Aorta (tissue), 5 donors: ENCODE measurements around the gene RPS15. TPM values are rescaled to one million over a fixed set of nuclear protein-coding genes. Genes with fewer than 3 reads are reported as not detected.

ENCODE experiments used
- ATAC-seq: fragments of 200-7000 bp; cut with Tn5 transposase; one replicate; pipeline ENCODE4 v1.9.1; 2022; ENCODE audit warnings: moderate library complexity; ENCODE audit not compliant: low FRiP score
- DNase-seq, 2 donors: peaks; one replicate each; pipeline ENCODE4 v3.0.0-alpha.2; 2020
- H3K27ac ChIP-seq, 2 donors: one replicate each; pipeline ENCODE4 v1.5.1; 2013; ENCODE audit warnings: low read length in 2 of 2, mild to moderate bottlenecking in 2 of 2, moderate library complexity in 2 of 2, control low read depth in 1 of 2, inconsistent platforms in 1 of 2, low read depth in 1 of 2
- H3K27me3 ChIP-seq, 2 donors: one replicate each; pipeline ENCODE4 v1.6.1; 2013; ENCODE audit warnings: control low read depth in 1 of 2, low read length in 1 of 2, mild to moderate bottlenecking in 1 of 2, moderate library complexity in 1 of 2; ENCODE audit not compliant: insufficient read depth in 2 of 2, control insufficient read depth in 1 of 2
- H3K36me3 ChIP-seq, 2 donors: one replicate each; pipeline ENCODE4 v1.6.1; 2013; ENCODE audit warnings: control low read depth in 1 of 2, low read length in 1 of 2, mild to moderate bottlenecking in 1 of 2; ENCODE audit not compliant: insufficient read depth in 2 of 2, control insufficient read depth in 1 of 2
- H3K4me1 ChIP-seq, 2 donors: one replicate each; pipeline ENCODE4 v1.6.1; 2013; ENCODE audit warnings: low read length in 2 of 2, control low read depth in 1 of 2, mild to moderate bottlenecking in 1 of 2, moderate library complexity in 1 of 2; ENCODE audit not compliant: insufficient read depth in 2 of 2, control insufficient read depth in 1 of 2
- H3K4me3 ChIP-seq, 2 donors: one replicate each; pipeline ENCODE4 v1.5.1; 2013; ENCODE audit warnings: low read length in 2 of 2, control low read depth in 1 of 2, mild to moderate bottlenecking in 1 of 2
- H3K9me3 ChIP-seq: one replicate; pipeline ENCODE4 v1.6.1; 2013; ENCODE audit warnings: mild to moderate bottlenecking, low read length; ENCODE audit not compliant: control insufficient read depth
- WGBS, 2 donors: extraction: QIAGEN DNeasy Blood & Tissue Kit; methylation state at CpG; one replicate each; pipeline ENCODE4 v1.1.7; 2013; 5-methylcytosine and 5-hydroxymethylcytosine counted together
- intact Hi-C, 2 donors: fragments of 100-400 bp; cut with DNase I; formaldehyde crosslinking; loops; one replicate each; pipeline versions ENCODE4 v1.14.2 to v1.15.0; 2022
- polyA plus RNA-seq, 2 donors: library from polyadenylated mRNA; stranded (reverse); fragments of 200-250 nt; gene quantifications; one replicate each; pipeline ENCODE4 v1.2.3, GENCODE V29; 2013
- total RNA-seq, 2 donors: library from RNA; stranded (reverse); fragmentation: NEBNext Ultra II Directional; extraction: Animal tissue kit (Norgen Biotek cat#: 25700); gene quantifications; one replicate each; pipeline ENCODE4 v1.2.1, GENCODE V29; 2021
- donor health status: healthy with polysubstance abuse.
- donor health status: Bipolar disorder and iron deficiency.
- donor health status: DM: no; HTN: no; CAD: no.
- donor health status: DM: no; HTN: no; CAD: no.
- donor health status: DM: yes; HTN: yes; CAD: no.

RPS15 gene
- total and polyA plus RNA-seq, 4 donors: 707 to 2,878 (median 1,767) TPM

DNA sequence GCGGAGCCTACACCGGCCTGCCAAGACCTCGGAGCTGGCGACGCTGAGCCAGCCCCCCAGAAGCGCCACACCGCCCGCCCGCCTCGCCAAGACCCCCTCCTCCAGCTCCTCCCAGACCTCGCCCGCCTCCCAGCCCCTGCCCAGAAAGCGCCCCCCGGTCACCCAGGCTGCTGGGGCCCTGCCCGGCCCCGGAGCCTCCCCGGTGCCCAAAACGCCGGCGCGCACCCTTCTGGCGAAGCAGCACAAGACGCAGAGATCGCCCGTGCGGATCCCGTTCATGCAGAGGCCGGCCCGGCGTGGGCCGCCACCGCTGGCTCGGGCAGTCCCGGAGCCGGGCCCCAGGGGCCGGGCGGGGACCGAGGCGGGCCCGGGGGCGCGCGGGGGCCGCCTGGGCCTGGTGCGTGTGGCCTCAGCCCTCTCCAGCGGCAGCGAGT is 30.6 kb downstream of the RPS15 start:
- intact Hi-C loops: no loop called here
- H3K27ac ChIP-seq: no peak overlapping the region
- ATAC-seq (no peak), DNase-seq (no peak)
- no peaks in the 10 kb centered on the region for H3K4me1 ChIP-seq
- H3K36me3 ChIP-seq: no peaks in the 10 kb centered on the region
- H3K9me3 ChIP-seq: no peaks in the 10 kb centered on the region
- H3K27me3 ChIP-seq: peaks cover 0 to 2% of the 10 kb centered on the region in 2 donors
- WGBS, 2 donors: 3% methylated on average over 23 to 47 of the region's 47 CpGs
- H3K4me3 ChIP-seq: no peak overlapping the region

DNA sequence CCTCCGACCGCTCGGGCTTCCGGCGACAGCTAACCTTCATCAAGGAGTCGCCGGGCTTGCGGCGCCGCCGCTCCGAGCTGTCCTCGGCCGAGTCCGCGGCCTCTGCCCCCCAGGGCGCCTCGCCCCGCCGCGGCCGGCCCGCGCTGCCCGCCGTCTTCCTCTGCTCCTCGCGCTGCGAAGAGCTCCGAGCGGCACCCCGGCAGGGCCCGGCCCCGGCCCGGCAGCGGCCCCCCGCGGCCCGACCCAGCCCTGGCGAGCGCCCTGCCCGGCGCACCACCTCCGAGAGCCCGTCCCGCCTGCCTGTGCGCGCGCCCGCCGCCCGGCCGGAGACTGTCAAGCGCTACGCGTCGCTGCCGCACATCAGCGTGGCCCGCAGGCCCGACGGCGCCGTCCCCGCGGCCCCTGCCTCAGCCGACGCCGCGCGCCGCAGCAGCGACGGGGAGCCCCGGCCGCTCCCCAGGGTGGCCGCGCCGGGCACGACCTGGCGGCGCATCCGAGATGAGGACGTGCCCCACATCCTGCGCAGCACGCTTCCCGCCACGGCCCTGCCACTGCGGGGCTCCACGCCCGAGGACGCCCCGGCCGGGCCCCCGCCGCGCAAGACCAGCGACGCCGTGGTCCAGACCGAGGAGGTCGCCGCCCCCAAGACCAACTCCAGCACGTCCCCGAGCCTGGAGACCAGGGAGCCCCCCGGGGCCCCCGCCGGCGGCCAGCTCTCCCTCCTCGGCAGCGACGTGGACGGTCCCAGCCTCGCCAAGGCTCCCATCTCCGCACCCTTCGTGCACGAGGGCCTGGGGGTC is 31.3 kb downstream of the RPS15 start:
- ATAC-seq: no peak
- Histone ChIP-seq H3K27ac (no peak overlapping the region), H3K36me3 (no peaks in the 10 kb centered on the region), H3K4me1 (no peaks in the 10 kb centered on the region), H3K27me3 (peaks cover 0 to 2% of the 10 kb centered on the region in 2 donors), H3K4me3 (no peak overlapping the region), H3K9me3 (no peaks in the 10 kb centered on the region)
- no peak for DNase-seq
- intact Hi-C loops: no loop called here
- WGBS, 2 donors: 2% methylated on average over 73 to 117 of the region's 117 CpGs

- Histone ChIP-seq H3K4me1 (no peaks in the 10 kb centered on the region), H3K27ac (no peak overlapping the region), H3K4me3 (no peak overlapping the region), H3K9me3 (no peaks in the 10 kb centered on the region), H3K36me3 (no peaks in the 10 kb centered on the region), H3K27me3 (peaks cover 0 to 2% of the 10 kb centered on the region in 2 donors)
- no peak for ATAC-seq
- WGBS, 2 donors: 2 to 4% methylated on average over 16 to 22 of the region's 22 CpGs
- intact Hi-C loops: no loop called here
- no peak for DNase-seq
These were observed 31.8 kb downstream of the RPS15 start for GRCh38 chr19:1470055-1470304.

DNA sequence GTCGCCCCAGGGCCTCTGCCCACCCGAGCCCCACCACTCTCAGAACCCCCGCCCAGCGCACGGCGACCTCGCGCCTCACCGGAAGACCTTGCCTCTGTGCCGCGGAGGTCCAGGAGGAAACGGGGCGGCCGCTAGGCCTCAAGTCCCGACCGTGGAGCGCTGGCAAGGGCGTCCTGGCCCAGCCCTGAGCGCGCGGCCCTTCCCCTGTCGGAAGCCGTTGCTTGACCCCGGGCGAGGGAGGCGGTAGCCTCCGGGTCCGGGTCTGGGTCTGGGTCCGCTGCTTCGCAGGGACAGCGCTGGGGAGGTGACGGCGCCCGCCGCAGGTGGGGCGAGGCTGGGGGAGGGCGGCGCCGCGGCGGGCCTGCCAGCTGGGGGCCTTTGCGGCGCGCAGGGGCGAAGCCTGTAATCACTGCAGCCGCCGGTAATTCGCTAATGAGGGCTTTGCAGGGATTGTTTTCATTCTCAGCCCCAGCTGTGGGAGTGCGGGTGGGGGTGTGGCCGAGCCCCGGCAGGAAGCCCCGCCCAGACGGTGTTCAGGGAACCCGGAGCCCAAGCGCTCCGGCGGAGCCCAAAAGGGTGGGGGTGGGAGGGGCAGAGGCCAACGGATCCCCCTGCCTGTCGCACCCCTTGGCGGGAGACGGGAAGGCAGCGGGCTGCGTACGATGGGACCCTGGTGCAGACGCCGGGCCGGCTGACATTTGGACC is 32.3 kb downstream of the RPS15 start:
- intact Hi-C loops: no loop called here
- Histone ChIP-seq H3K36me3 (no peaks in the 10 kb centered on the region), H3K27me3 (peaks cover 0 to 2% of the 10 kb centered on the region in 2 donors), H3K4me1 (no peaks in the 10 kb centered on the region), H3K9me3 (no peaks in the 10 kb centered on the region), H3K4me3 (peak overlapping the region in 1 of 2 donors; percentile 10), H3K27ac (no peak overlapping the region)
- 1 to 2% methylated on average over 64 to 67 of the region's 67 CpGs for WGBS, 2 donors
- ATAC-seq (peak; percentile 17), DNase-seq (no peak)

DNA sequence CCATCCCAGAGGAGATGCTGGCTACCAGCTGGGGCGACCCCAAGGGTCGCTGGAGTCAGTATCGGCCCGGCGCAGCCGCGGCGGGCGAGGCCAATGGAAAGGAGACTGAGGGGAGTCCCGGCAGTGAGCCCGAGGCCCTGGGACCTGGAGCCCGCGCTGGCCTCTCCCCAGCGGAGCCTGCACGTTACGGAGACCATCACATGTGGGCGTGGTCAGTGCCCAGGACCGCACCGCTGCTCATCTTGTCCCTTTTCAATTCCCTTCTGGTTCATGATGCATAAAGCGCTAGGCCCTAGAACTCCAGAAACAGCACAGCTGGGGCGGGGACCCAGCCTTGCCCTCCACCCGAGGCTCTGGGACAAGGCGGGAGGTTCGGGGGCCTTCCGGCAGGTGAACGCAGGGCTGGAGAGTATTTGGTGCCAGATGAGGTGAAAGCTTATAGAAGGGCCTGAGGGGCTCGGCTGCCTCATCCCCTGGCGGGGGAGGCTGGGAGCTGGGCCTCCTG is 32.9 kb downstream of the RPS15 start:
- H3K4me3 ChIP-seq: peak overlapping the region in 1 of 2 donors; percentile 10
- H3K27ac ChIP-seq: no peak overlapping the region
- H3K4me1 ChIP-seq: no peaks in the 10 kb centered on the region
- H3K27me3 ChIP-seq: peaks cover 0 to 2% of the 10 kb centered on the region in 2 donors
- DNase-seq (no peak), ATAC-seq (no peak)
- no peaks in the 10 kb centered on the region for H3K36me3 ChIP-seq
- 7 to 8% methylated on average over 28 of the region's 28 CpGs for WGBS, 2 donors
- intact Hi-C loops: no loop called here
- no peaks in the 10 kb centered on the region for H3K9me3 ChIP-seq

DNA sequence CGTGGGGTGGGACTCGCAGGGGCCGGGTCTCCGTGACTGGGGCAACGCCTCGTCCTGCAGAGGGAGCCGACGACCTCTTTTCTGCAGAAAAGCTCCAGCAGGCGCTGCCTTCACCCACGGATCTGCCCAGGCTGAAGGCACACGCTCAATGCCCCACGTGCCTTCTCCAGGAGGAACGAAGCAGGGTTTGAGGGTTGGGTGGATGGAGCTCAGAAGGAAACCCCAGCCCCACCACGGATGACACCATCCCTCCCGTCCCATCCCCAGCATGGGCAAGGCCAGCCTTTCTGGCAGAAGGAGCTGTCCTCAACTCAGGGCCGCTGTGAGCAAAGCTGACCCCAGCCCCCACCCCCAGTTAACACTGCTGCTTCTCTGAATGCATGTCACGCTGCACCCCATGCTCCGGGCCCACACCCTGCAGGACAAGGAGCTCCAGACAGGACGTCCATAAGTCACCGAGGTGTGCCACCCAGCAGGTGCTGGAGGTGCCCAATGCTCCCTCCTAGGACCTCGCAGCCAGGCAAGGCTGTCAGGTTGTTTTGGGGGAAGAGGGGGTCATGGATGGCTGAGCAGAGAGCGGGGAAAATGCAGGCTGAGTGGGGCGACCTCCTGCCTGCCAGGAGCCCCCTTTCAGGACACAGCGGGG is 33.4 kb downstream of the RPS15 start:
- H3K4me3 ChIP-seq: no peak overlapping the region
- intact Hi-C loops: no loop called here
- no peak overlapping the region for H3K27ac ChIP-seq
- no peaks in the 10 kb centered on the region for H3K9me3 ChIP-seq
- 26 to 28% methylated on average over 24 of the region's 24 CpGs for WGBS, 2 donors
- ATAC-seq (no peak), DNase-seq (no peak)
- H3K36me3 ChIP-seq: no peaks in the 10 kb centered on the region
- peaks cover 0 to 2% of the 10 kb centered on the region in 2 donors for H3K27me3 ChIP-seq
- H3K4me1 ChIP-seq: no peaks in the 10 kb centered on the region

DNA sequence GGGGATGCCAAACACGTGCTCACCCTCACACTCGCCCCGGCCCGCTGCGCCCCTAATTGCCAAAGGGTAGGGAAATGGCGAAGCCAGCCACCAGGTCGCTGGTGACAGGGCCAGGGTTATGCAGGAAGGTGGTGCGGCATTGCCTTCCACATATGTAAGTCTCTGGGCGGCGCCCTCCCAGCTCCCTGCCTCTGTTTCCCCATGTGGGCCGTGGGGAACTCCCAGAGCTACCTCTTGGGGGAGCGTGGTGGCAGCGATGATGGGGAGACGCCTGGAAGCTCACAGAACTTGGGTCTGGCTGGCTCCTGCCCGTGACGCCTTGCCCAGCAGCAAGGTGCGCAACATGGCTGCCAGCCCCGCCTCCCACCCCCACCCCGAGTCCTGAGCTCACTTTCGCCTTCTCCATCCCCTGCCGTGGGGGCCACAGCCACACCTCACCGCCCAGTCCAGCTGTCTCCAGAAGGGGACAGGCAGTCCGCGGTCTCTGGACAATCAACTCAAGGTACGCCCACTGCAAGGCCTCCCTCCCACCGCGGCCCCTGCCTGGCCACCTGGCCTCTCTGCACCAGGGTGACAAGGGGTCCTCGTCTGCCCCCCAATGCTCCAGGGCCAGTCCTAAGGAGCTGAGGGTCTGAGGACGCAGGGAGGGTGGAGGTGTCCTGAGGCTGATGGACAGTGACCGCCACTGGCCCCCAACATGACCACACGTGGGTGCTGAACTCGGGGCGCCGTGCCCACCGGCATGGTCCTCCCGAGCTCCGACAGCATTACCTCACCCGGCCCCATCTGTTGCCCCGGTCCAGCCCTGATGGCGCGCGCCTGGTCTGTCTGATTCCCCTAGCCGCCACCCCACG is 34.3 kb downstream of the RPS15 start:
- H3K4me3 ChIP-seq: no peak overlapping the region
- intact Hi-C loops: no loop called here
- WGBS, 2 donors: 47 to 49% methylated on average over 42 to 44 of the region's 44 CpGs
- no peaks in the 10 kb centered on the region for H3K9me3 ChIP-seq
- no peaks in the 10 kb centered on the region for H3K36me3 ChIP-seq
- H3K27ac ChIP-seq: no peak overlapping the region
- ATAC-seq: no peak
- no peak for DNase-seq
- no peaks in the 10 kb centered on the region for H3K4me1 ChIP-seq
- H3K27me3 ChIP-seq: peaks cover 0 to 2% of the 10 kb centered on the region in 2 donors

- Histone ChIP-seq H3K4me3 (no peak overlapping the region), H3K27me3 (peaks cover 0 to 2% of the 10 kb centered on the region in 2 donors), H3K27ac (no peak overlapping the region), H3K9me3 (no peaks in the 10 kb centered on the region), H3K36me3 (no peaks in the 10 kb centered on the region), H3K4me1 (no peaks in the 10 kb centered on the region)
- DNase-seq (no peak), ATAC-seq (no peak)
- intact Hi-C loops: no loop called here
- 75 to 78% methylated on average over 20 of the region's 20 CpGs for WGBS, 2 donors
These were observed 35.1 kb downstream of the RPS15 start for GRCh38 chr19:1473085-1473851.
